HG03342 (cell line): ENCODE results near the gene ZNF700.
"Not testable (repeated sequence)": the region's sequence is repeated elsewhere in the genome, so short reads cannot be mapped to it uniquely, and the experiment has no call there.

Source experiments
- ATAC-seq: cut with Tn5 transposase; IDR thresholded peaks from one replicate; pipeline ENCODE4 v1.9.1; 2021; ENCODE audit warnings: mild to moderate bottlenecking, moderate library complexity; ENCODE audit not compliant: unreplicated experiment

Gene ZNF700

GRCh38 chr19:11938383-11938782, 13.5 kb downstream of the ZNF700 start:
- not testable (repeated sequence) for ATAC-seq

DNA sequence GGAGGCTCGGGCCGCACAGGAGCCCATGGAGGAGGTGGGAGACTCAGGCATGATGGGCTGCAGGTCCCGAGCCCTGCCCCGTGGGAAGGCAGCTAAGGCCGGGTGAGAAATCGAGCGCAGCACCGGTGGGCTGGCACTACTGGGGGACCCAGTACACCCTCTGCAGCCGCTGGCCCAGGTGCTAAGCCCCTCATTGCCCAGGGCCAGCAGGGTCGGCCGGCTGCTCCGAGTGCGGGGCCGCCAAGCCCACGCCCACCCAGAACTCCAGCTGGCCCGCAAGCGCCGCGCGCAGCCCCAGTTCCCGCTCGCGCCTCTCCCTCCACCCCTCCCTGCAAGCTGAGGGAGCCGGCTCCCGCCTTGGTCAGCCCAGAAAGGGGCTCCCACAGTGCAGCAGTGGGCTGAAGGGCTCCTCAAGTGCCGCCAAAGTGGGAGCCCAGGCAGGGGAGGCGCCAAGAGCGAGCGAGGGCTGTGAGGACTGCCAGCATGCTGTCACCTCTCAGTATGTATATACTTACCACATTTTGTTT, 16.5 kb downstream of the ZNF700 start:
- not testable (repeated sequence) for ATAC-seq

DNA sequence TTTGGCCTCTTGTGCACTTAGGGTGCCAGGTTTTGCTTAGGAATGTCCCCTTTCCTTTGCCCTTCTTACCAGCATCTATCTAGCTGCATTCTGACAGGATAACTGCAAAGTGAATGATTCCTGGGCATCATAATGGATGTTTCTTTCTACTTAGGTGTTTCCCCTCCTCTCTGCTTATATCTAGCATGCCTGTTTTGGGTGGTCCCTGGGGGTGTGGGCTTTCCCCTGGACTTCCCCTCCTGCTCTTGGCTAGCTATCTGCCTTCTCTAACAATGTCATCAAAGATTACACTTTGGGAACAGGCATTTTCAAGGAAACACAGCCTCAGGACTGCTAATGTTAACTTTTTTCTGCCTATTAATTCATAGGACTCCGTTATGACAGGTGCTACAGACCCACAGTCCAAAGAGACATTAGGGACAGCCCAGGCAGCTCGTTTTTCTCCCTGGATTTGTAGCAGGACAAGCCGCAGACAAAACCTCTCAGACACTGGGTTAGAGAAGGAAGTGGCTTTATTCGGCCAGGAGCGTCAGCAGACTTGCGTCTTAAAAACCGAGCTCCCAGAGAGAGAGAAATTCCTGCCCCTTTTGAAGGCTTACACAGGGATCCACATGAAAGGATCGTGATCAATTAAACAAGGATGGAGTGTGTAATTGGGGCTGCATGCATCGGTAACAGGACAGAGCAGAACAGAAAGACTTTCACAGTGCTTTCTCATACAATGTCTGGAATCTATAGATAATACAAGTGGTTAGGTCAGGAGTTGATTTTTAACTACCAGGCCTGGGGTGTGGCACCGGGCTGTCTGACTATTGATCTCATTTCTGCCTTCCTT, 17.3 kb downstream of the ZNF700 start:
- ATAC-seq: no peak

- ATAC-seq: no peak
Measured at GRCh38 chr19:11942843-11943108, 17.9 kb downstream of the ZNF700 start.

DNA sequence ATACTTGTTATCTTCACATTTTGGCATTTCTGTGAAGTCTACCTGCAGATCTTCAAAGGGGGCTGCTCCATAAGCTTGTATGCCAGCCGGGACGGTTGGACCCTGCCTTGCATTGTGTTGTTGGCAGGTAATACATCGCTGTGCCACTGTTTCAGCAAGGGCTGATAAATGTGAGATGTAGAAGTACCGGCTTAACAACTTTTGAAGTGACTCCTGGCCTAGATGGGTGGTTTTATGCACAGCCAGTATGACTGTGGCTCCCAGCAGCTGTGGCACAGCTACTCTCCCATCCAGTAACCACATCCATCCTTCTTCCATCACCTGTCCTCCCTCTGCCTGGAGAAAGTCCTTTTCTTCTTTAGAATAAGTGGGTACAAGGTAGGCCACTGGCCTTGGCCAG, 19.7 kb downstream of the ZNF700 start:
- no peak for ATAC-seq

GRCh38 chr19:11948646-11949045, 23.7 kb downstream of the ZNF700 start:
- no peak for ATAC-seq

DNA sequence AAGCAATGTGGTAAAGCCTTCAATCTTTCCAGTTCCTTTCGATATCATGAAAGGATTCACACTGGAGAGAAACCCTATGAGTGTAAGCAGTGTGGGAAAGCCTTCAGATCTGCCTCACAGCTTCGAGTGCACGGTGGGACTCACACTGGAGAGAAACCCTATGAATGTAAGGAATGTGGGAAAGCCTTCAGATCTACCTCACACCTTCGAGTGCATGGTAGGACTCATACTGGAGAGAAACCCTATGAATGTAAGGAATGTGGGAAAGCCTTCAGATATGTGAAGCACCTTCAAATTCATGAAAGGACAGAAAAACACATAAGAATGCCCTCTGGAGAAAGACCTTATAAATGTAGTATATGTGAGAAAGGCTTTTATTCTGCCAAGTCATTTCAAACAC, 24.3 kb downstream of the ZNF700 start:
- ATAC-seq: no peak

GRCh38 chr19:11949614-11950080, 24.7 kb downstream of the ZNF700 start:
- not testable (repeated sequence) for ATAC-seq

- ATAC-seq: no peak
Measured at GRCh38 chr19:11950312-11950711, 25.4 kb downstream of the ZNF700 start.

DNA sequence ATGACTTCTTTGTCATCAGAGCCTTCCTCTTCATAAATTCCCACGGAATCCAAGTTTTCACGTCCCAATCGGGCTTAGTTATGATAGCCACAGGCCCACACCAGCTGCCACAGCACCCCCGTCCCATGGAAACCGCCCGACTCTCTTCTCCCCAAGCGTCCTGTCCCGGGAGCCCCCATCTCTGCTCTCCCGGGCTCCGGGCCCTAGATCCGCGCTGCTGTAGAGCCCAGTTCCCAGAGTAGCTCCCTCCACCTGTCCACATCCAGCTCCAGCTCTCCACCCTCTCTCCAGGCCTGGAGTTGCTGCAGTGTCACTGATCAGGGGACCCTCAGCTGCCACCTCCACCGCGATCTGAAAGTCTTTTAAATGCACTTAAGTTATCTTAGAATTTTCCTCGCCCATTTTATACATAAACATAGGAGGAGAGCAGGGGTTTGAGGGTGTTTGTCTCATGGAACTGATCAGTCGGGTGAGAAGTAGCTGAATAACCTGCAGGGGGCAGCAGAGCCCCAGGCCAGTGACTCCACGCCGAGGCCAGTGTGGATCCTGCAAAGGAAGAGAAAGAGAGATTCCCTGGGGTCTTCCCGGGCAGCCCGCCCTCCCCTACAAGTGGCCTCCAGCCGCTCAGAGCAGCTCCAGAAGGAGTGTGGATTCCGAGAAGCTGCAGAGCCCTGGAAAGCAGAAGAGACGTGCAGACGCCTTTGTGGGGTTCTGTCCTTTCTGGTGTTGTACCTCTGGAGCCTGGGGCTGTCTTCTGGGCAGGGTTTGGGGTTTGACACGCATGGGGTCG, 38.9 kb downstream of the ZNF700 start:
- no peak for ATAC-seq

GRCh38 chr19:11964496-11964857, 39.6 kb downstream of the ZNF700 start:
- no peak for ATAC-seq

- ATAC-seq: peak; percentile 83
Measured at GRCh38 chr19:11964858-11965645, 40.1 kb downstream of the ZNF700 start, which contains the start of gene ZNF763. TSS of gene ZNF763 (plus strand) at chr19:11965040. CDS start at chr19:11965209, 169 bp downstream.

DNA sequence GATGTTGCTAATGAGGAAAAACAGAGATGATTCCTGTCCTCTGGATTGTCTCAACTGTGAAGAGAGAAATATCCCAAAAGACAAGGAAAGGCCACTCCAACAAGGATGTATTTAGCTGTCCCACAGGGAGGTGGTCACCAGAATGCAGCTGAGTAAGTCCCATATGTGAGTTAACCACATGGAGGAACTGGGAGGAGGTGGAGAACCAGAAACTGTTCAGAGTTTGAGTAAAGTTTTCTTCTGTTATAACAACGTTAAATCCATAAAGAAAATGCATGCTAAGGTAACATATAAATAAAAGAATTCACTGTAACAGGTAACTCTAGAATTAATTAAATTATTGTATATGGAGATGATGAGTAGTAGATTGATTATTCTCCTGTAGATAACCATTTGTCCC, 45.3 kb downstream of the ZNF700 start:
- ATAC-seq: no peak

- ATAC-seq: no peak
Measured at GRCh38 chr19:11971041-11971440, 46.1 kb downstream of the ZNF700 start.

GRCh38 chr19:11973019-11973810, 48.3 kb downstream of the ZNF700 start:
- no peak for ATAC-seq

DNA sequence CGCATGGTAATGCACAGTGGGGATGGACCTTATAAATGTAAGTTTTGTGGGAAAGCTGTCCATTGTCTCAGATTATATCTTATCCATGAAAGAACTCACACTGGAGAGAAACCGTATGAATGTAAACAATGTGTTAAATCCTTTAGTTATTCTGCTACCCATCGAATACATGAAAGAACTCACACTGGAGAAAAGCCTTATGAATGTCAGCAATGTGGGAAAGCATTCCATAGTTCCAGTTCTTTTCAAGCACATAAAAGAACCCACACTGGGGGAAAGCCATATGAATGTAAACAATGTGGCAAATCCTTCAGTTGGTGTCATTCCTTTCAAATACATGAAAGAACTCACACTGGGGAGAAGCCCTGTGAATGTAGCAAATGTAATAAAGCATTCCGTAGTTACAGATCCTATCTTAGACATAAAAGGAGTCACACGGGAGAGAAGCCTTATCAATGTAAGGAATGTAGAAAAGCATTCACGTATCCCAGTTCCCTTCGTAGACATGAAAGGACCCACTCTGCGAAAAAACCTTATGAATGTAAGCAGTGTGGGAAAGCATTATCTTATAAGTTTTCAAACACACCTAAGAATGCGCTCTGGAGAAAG, 53.7 kb downstream of the ZNF700 start:
- ATAC-seq: no peak

DNA sequence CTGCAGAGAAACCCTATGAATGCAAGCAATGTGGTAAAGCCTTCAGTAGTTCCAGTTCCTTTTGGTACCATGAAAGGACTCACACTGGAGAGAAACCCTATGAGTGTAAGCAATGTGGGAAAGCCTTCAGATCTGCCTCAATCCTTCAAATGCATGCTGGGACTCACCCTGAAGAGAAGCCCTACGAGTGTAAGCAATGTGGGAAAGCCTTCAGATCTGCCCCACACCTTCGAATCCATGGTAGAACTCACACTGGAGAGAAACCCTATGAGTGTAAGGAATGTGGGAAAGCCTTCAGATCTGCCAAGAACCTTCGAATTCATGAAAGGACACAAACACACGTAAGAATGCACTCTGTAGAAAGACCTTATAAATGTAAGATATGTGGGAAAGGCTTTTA, 54.6 kb downstream of the ZNF700 start:
- ATAC-seq: no peak

GRCh38 chr19:11982526-11982925, 57.6 kb downstream of the ZNF700 start:
- no peak for ATAC-seq

- ATAC-seq: no peak
Measured at GRCh38 chr19:11984986-11985385, 60.1 kb downstream of the ZNF700 start.

GRCh38 chr19:11986754-11987153, 61.8 kb downstream of the ZNF700 start:
- ATAC-seq: no peak
